Hematopoietic multipotent progenitor cell treated with erythropoietin and hydrocortisone succinate and interleukin-3 and kit ligand, for 17 days (in vitro differentiated cells): ENCODE data around the gene PUS3.

Experiments used
- DNase-seq: peaks from one replicate; pipeline ENCODE4 v3.0.0-alpha.2; 2015; ENCODE audit warnings: low spot score

The PUS3 gene

DNA sequence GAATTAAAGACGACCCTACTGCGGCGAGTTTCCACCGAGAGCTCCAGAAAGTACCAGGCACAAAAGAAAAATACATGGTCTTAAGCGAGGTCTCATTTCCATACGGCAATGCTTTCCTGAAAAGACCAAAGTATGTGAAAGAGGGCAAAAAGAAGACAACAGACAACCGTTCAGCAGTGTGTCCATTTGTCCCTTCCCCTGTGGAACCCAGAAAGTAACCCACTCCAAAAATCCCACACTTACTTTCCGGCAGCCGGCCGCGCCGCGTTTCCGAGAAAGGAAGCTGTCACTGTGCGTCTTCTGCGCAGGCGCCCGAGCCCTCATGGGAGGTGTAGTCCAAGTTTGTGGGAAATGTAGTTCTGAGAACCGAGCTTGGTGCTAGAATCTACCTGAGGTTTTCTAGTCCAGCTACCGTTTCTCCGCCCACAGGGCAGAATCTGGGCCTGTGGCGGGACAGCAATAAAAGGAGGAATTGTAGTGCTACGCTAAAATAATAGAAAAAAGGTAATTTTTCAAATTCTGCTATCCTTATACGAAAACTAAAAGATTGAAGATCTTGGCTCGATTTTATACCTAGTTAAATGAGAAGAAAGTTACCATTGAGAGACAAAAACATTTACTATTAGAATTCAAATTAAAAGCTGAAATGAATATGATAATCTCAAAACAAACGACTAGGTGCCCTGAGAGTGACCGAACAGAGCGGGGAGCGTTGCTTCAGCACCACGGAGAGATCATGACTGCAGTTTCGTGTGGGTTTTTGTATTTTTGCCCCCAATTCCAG, at the start of gene PUS3:
PUS3 (minus strand) TSS at position 280 of the 784 bp plus-strand sequence. CDS start 6,922 bp downstream, outside the sequence.
- peak; percentile 75 for DNase-seq

DNA sequence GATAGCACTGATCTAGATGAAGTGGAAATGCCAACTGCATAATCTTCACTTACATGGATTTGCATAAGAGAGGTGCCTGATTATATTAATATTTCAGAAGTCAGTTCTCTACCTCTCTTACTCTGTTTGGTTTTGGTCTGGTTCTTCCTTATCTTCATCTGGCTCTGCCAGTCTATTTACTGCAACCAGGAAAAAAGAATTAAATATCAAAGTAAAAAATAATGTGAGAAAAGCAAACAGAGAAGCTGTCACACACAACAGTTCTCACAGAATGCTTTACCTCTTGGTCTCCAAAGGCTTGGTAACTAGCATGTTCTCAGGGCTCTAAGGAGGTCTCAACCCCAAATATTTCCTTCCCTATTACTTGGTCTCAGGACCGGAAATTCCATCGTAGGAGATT, 49.6 kb upstream of the PUS3 start:
- no peak for DNase-seq

GRCh38 chr11:125951731-125952130, 48.7 kb upstream of the PUS3 start:
- no peak for DNase-seq

- no peak for DNase-seq
These were observed 48.0 kb upstream of the PUS3 start for GRCh38 chr11:125950696-125951651.

- DNase-seq, result no peak
These were observed 47.1 kb upstream of the PUS3 start for GRCh38 chr11:125950178-125950490.

- no peak for DNase-seq
These were observed 46.5 kb upstream of the PUS3 start for GRCh38 chr11:125949271-125950177.

DNA sequence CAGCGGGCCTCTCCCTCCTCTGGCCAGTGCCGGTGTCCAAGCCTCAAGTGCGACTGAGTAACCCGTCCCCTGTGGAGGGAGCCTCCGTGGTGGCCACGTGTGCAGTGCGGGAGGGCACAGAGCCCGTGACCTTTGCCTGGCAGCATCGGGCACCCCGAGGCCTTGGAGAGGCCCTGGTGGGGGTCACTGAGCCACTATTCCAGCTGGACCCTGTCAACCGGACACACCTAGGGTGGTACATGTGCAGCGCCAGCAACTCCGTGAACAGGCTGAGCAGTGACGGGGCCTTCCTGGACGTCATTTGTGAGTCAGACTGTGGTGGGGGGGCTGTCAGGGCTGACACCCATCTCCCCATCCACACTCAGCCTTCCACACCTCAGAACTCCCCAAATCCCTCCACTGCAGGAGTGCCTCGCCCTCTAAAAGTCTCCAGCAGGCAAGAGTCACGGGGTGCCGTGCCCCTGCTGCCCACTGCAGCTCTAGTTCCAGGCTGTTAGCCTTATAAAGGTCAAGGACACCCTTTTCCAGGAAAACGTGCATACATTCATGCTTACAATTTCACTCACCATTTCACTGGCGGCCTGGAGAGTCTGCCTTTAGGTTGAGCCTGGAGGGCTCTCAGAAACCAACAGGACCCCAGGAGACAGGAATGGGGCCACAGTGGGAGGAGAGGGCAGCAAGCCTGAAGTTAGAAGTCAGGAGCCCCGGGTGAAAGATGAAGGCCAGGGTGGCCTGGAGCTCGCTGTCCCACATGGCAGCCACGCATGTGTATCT, 45.5 kb upstream of the PUS3 start:
- no peak for DNase-seq

DNA sequence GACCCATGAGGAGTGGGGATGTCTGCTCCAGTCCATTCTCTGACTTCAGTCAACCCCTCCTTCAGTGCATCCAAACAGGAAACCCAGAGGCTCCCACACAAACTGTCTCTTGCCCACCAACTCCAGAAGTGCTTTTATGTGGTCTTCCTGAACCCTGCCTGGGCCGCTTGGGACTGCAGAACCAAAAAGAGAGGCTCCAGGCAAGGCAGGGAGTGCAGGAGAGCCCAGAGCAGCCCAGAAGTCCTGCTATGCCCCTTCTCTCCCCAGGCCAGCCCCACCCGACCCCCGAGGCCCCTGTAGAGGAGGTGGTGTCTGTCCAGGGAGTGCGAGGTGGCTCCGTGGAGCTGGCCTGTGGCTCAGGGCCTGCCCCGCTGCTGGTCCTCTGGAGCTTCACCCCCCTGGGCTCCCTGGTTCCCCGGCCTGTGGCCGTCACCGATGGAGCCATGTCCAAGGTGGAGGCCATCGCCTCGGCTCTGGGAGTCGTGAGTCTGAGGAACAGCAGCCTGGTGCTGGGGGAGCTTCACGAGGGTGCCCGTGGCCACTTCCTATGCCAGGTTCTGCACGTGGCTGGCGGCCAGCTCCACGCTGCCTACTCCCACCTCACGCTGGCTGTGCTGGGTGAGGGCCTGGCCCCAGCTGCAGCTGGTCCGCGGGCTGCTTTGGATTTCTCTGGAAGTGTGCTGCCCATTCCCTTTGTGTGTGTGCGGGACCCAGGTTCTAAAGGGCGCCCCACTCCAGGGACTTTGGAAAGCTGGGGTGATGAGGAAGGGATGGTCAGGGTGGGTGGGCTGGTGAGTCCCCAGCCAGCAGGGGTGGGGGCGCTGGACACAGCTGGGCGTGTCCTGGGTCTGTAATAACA, 44.6 kb upstream of the PUS3 start:
- no peak for DNase-seq

DNA sequence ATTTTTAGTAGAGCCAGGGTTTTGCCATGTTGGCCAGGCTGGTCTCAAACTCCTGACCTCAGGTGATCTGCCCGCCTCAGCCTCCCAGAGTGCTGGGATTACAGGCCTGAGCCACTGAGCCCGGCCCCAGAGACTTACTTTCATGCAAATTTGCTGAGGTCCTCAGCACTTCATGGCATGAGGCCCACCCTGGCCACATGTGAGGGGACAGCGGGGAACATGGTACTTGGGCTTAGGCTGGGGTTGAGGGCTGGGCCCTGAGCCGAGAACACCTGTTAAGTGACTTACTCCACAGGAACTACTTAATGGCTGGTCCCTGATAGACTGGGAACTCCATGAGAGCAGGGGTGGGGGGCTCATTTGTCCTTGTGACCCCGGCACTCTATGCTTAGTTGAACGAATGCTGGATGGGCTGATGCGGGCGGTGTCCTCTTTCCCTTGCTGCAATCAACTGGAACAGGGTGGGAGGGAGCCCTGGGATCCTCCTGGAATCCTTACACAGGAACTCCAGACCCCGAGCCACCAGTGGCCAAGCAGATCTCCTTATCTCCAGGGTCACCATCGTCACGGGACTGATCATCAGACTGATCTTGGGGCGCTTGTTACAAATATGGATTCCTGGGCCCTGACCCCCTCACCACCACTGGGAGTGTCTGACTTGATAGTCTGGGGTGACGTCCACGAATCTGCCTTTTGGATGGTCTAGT, 43.9 kb upstream of the PUS3 start:
- no peak for DNase-seq

DNA sequence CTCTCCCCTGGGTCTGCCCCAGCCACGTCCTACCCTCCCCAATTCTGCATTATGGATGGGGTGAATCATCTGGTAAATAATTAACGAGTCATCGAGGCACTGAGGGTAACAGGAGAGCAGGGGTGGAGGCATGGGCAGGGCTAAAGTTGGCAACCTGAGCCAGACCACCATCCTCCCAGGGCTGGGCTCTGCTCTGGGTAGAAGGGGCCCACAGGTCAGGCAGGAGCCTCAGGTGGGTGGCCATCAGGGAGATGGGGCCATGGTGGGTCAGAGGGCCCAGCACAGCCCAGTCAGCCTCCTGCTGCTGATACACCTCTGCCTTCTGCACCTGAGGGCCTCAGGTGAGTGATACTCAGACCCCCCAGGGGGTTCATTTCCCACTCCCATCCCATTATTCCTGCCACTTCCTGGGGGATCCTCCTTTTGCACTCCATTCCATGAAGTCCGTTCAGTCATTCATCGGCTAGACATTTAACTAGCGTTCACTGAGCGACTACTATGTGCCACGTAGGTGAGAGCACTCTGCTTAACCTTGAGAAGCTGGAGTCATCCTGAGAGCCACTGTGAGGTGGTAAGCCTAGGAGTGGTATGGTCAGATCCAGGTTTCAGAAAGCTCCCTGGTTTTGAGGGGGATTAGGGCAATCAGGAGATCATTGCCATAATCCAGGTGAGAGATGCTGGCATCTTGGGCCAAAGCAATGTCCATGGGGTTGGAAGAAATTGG, 43.0 kb upstream of the PUS3 start, which contains the start of gene VSIG10L2:
VSIG10L2 (plus strand) TSS at position 248 of the 724 bp plus-strand sequence; CDS start at position 260, 12 bp downstream.
- DNase-seq, result no peak

DNA sequence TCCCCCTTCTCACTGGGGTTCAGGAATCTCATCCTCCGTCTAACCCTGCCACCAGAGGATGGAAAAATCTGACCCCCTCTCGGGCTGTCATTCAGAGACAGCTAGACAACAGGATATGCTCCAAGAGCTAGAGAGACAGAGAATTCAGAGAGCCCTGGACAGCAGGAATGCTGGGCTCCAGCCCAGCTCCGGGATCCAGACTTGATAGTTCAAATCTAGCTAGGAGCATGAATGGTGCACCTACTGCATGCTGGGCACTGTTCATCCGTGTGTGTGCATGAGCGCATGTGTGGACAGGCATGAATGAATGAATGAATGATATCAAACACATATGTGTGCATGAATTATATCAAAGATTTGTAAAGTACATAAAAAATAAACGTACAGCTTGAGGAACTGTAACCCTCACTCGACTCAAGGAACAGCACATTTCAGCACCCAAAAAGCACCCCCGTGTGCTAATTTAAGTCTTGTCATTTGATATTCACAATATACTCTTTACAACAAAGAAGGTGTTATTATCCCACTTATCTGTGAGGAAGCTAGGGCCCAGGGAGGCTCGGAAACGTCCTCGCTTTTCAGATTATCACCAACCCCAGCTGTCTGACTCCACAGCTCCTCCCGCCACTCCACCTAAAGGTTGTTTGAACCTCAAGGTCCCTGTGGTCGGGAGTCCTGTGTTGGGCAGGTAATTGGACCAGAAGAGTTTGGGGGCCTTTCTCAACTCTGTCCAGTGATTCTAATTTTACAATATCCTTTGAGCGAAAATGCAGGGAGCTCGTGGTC, 42.2 kb upstream of the PUS3 start:
- DNase-seq, result no peak

GRCh38 chr11:125944350-125945010, 41.5 kb upstream of the PUS3 start:
- no peak for DNase-seq

DNA sequence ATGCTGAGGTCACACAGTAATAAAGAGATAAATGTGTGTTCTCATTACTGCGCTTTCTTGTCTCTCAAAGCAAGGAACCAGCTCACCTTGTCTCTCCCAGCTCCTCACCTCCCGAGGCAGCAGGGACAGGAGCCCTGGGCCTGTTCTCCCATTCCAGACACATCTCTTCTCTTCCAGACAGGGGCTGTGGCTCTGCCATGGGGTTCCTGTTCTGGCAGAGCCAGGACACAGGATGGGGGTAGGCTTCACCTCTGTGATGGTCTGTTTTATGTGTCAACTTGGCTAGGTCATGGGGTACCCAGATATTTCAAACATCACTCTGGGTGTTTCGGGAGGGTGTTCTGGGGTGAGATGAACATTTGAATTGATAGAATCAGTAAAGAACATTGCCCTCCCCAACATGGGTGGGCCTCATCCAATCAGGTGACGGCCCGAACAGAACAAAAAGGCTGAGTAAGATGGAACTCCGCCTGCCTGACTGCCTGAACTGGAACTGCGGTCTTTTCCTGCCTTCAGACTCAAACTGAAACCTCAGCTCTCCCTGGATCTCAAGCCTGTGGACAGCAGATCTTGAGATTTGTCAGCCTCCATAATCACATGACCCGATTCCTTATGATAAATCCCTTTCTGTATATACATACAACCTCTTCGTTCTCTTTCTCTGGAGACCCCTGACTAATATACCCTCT, 40.8 kb upstream of the PUS3 start:
- DNase-seq, result no peak

- DNase-seq, result no peak
These were observed 39.9 kb upstream of the PUS3 start for GRCh38 chr11:125942771-125943428.

- no peak for DNase-seq
These were observed 38.9 kb upstream of the PUS3 start for GRCh38 chr11:125941619-125942611.
